Measurements from ENCODE around the gene RAP1B. TPM values are rescaled to one million over a fixed set of nuclear protein-coding genes. Genes with fewer than 3 reads are reported as not detected.
"Not testable (repeated sequence)": the region's sequence is repeated elsewhere in the genome, so short reads cannot be mapped to it uniquely, and the experiment has no call there.

Gene RAP1B
- total RNA-seq, 1 donor: 155 TPM

GRCh38 chr12:68630598-68630997, 19.9 kb downstream of the RAP1B start:
- no peak overlapping the region for H3K4me3 ChIP-seq (ENCODE audit: low read depth, low read length)
- DNase-seq (ENCODE audit: low read depth): no peak
- TF ChIP-seq CTCF (IDR thresholded peaks at IDR 0.05; ENCODE audit: insufficient read depth, low read depth, low read length): no peak

DNA sequence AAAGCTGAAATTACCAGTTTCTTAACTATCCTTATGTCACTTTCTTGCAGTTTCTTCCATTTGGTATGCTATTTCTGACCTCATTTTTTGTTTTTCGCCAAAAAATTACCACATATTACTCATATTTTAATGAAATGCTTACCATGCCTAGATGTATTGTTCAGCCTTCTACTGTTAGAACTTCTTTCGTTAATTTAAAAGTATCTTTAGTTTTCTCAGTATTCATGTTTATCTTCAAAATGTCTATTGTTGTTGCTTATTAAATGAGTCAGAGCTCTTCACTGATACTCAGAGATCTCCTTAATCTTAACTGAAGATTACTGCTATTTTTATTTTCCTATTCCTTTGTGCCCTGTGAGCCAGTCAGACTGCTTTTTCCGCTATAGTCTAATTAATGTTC, 20.5 kb downstream of the RAP1B start:
- H3K4me3 ChIP-seq (ENCODE audit: low read depth, low read length): no peak overlapping the region
- no peak for TF ChIP-seq CTCF (IDR thresholded peaks at IDR 0.05; ENCODE audit: insufficient read depth, low read depth, low read length)
- DNase-seq (ENCODE audit: low read depth): no peak

- no peak for TF ChIP-seq CTCF (IDR thresholded peaks at IDR 0.05; ENCODE audit: insufficient read depth, low read depth, low read length)
- no peak for DNase-seq (ENCODE audit: low read depth)
- no peak overlapping the region for H3K4me3 ChIP-seq (ENCODE audit: low read depth, low read length)
Observed at GRCh38 chr12:68632486-68632885, 21.8 kb downstream of the RAP1B start.

DNA sequence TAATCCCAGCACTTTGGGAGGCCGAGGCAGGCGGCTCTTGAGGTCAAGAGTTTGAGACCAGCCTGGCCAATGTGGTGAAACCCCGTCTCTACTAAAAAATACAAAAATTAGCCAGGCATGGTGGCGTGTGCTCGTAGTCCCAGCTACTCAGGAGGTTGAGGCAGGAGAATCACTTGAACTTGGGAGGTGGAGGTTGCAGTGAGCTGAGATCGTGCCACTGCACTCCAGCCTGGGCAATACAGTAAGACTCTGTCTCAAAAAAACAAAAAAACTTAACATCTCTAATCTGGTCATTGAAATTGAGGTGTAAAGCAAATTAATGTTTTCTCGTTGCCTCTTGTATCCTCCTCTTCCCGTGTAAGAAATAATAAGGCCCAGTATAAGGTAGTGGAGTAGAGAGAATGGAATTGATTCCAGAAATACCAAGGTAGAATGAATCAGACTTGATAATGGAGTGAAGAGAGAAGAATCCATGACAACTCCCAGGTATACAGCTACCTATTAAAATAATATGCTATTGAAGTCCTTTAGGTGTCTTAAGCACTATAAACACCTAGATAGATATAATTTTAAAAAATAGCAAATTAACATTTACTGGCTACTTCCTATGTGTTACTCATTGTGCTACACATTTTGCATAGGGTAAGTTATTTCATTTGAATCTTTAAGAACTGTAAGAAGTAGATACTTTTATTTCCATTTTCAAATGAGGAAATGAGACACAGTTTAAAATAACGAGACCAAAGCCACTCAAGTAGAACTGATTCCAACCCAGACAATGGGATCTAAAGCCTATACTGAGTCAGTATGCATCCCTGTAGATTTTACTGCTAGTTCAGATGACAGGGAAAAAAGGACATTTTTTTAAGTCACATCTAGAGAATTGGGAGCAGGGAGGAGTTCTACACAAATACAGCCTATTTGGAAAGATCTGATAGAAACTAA, 23.2 kb downstream of the RAP1B start:
- DNase-seq (ENCODE audit: low read depth): no peak
- no peak overlapping the region for H3K4me3 ChIP-seq (ENCODE audit: low read depth, low read length)
- no peak for TF ChIP-seq CTCF (IDR thresholded peaks at IDR 0.05; ENCODE audit: insufficient read depth, low read depth, low read length)

- no peak for TF ChIP-seq CTCF (IDR thresholded peaks at IDR 0.05; ENCODE audit: insufficient read depth, low read depth, low read length)
- no peak overlapping the region for H3K4me3 ChIP-seq (ENCODE audit: low read depth, low read length)
- DNase-seq (ENCODE audit: low read depth): peak; percentile 88
Observed at GRCh38 chr12:68636268-68636667, 25.6 kb downstream of the RAP1B start.

DNA sequence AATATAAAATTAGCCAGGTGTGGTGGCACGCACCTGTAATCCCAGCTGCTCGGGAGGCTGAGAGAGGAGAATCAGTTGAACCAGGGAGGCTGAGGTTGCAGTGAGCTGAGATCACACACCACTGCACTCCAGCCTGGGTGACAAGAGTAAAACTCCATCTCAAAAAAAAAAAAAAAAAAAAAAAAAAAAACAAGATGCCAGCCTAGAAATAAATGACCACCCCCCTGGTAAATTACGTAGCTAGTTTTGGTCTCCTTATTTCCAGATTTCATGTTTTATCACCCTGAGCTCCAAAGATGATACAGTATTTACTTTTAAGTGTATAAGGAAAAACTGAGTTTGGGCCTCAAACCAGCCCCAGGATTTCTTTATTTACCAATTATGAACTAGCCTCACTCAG, 26.7 kb downstream of the RAP1B start:
- H3K4me3 ChIP-seq (ENCODE audit: low read depth, low read length); DNase-seq (ENCODE audit: low read depth): not testable (repeated sequence)

DNA sequence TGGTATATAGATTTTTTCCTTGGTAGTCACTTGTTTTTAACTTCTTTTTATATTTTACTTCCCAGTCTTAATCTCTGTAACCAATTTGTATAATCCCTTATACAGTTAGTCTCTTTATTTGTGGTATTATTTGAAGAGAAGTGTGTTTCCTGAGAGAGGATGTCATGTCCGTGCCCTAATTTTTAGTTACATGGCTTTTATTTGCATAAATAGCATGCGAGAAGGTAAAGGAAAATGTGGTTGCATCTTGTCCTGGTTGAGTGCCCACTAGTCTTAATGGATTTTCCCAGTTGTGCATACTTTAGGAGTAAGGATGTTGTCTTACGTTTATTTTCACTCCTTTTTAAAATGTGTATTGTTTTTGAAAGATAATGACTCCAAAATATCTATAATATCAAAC, 27.5 kb downstream of the RAP1B start:
- no peak overlapping the region for H3K4me3 ChIP-seq (ENCODE audit: low read depth, low read length)
- DNase-seq (ENCODE audit: low read depth): no peak
- TF ChIP-seq CTCF (IDR thresholded peaks at IDR 0.05; ENCODE audit: insufficient read depth, low read depth, low read length): no peak
